ENCODE measurements around the gene DPH3. TPM values are rescaled to one million over a fixed set of nuclear protein-coding genes. Genes with fewer than 3 reads are reported as not detected.
A peak's percentile ranks its signal among the peaks of the same experiment; 100 is the strongest.

The DPH3 gene
- total RNA-seq, 1 donor from 2014 or later, result 29.8 TPM

DNA sequence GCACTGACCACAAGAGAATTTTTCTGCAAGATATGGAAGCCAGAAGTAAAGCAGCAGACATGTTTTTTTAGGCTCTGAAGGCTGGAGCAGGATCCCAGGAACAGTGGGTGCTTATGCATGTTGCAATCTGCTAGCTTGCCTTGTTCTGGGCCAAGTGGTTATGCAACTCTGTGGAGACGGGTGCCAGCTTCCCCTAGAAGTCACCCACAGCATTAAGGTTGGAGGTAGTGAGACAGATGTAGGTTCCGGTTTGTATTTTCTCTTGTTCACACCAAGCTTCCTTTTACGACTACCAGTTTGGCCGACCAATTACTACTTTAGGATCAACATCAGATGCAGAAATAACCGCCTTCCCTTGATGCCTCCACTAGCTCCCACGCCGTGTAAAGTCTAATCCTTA lies 11.1 kb downstream of the DPH3 start:
- peak overlapping the region; percentile 42 for H3K27ac ChIP-seq
- intact Hi-C loops (cut with DNase I), result no loop called here

DNA sequence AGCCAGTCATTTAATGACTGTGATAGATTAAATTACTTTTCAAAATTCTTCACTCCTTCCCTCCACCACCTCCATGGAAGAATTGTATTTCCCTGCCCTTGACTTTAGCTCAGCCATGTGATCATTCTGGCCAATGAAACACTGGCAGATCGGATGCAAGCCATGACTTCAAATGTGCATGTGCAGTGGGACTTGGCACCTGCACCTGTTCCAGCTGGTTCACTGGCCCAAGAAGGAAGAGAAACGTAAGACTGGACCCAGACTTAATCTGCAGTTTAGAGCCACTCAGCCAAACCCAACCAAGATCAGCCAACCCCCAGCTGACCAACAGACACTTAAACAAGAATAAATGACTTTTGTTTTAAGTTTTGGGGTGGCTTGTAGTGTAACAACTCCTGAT lies 11.8 kb downstream of the DPH3 start:
- intact Hi-C loops (cut with DNase I), result no loop called here

More for the DNA sequence above, 11.1 kb downstream of the DPH3 start:
- ATAC-seq, result peak; percentile 95
- H3K4me1 ChIP-seq, result peaks cover 15% of the 10 kb centered on the region
- peaks cover 8% of the 10 kb centered on the region for H3K36me3 ChIP-seq
- H3K9me3 ChIP-seq, result no peaks in the 10 kb centered on the region
- no peaks in the 10 kb centered on the region for H3K27me3 ChIP-seq
- peak; percentile 78 for DNase-seq
- TF ChIP-seq, protein P1, sequence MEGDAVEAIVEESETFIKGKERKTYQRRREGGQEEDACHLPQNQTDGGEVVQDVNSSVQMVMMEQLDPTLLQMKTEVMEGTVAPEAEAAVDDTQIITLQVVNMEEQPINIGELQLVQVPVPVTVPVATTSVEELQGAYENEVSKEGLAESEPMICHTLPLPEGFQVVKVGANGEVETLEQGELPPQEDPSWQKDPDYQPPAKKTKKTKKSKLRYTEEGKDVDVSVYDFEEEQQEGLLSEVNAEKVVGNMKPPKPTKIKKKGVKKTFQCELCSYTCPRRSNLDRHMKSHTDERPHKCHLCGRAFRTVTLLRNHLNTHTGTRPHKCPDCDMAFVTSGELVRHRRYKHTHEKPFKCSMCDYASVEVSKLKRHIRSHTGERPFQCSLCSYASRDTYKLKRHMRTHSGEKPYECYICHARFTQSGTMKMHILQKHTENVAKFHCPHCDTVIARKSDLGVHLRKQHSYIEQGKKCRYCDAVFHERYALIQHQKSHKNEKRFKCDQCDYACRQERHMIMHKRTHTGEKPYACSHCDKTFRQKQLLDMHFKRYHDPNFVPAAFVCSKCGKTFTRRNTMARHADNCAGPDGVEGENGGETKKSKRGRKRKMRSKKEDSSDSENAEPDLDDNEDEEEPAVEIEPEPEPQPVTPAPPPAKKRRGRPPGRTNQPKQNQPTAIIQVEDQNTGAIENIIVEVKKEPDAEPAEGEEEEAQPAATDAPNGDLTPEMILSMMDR (IDR thresholded peaks at IDR 0.05), result no peak
- no peak overlapping the region for H3K4me3 ChIP-seq

DNA sequence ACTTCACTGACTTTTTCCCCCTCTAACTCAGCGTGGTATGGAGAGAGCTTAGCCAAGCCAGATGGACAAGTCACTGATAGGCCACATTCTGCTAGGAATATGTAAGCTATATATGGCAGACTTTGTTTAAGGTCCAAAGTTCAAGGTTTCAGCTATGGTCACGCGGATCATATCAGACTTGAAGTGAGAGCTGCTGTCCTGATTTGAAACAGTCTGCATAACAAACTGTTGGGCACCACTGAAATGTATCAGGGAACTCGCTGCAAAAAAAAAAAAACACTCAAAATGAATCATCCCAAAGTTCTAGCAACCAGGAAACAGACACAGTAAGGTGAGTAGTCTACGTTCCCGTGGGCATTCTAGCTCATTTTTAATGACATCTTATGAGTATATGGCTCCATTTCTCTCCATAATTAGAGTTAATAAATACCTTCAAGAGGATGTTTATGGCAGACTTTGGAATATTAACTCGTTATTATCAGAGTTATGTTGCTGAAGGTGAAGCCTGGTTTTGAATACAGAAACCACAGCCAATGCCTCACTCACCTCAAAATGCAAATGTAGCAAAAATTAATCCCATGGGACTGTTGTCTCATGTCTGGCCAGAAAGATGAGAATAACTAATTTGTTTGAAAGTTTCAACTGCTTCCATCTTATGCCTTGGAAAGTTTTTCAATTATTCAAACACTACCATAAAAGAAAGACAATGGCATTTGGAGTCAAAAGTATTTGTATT lies 12.3 kb downstream of the DPH3 start:
- intact Hi-C loops (cut with DNase I), result no loop called here
- Histone ChIP-seq H3K27me3 (no peaks in the 10 kb centered on the region), H3K27ac (peak overlapping the region; percentile 42), H3K36me3 (peaks cover 5% of the 10 kb centered on the region), H3K4me3 (no peak overlapping the region), H3K4me1 (peaks cover 17% of the 10 kb centered on the region), H3K9me3 (no peaks in the 10 kb centered on the region)
- TF ChIP-seq, protein P1 (IDR thresholded peaks at IDR 0.05), result no peak
- no peak for DNase-seq
- ATAC-seq, result no peak

More for the DNA sequence above, 11.8 kb downstream of the DPH3 start:
- peak overlapping the region; percentile 42 for H3K27ac ChIP-seq
- H3K36me3 ChIP-seq, result peaks cover 5% of the 10 kb centered on the region
- H3K4me3 ChIP-seq, result no peak overlapping the region
- TF ChIP-seq, protein P1 (IDR thresholded peaks at IDR 0.05), result no peak
- peaks cover 15% of the 10 kb centered on the region for H3K4me1 ChIP-seq
- ATAC-seq, result no peak
- H3K27me3 ChIP-seq, result no peaks in the 10 kb centered on the region
- DNase-seq, result no peak
- no peaks in the 10 kb centered on the region for H3K9me3 ChIP-seq

DNA sequence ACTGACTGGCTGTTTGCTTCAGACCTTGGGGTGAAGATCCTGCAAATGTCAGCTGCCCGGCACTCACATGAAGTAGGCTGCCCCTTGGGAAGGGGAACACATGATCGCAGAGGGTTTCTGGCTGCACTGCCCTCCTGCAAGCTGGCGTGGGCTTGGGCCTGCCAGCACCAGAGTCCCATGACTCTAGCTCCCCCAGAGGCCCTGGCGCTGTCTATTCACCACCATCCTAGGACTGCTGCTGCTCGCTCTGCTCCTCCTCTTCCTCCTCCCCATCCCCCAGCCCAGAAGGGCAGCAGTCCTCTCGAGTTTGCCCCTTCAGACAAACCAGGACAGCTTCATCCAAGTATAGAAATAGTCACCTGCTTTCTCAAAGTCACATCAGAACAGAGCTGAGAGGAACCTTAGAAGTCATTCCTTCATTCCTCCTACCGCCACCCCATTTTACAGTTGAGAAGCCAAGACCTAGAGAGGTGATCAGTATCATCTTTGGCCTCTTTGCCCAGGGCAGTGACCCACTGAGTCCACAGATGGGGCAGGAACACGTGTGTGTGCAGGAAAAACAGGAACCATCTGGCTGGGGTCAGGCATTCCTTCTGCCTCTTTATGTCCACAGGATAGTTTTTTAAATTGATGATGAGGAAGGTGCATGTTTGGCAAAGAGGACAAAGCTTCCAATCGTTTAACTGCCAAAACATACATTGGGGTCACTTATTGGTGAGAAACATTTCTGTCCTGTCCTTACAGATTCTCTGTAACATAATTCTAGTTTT lies 13.2 kb downstream of the DPH3 start:
- peaks cover under 1% of the 10 kb centered on the region for H3K36me3 ChIP-seq
- H3K9me3 ChIP-seq, result no peaks in the 10 kb centered on the region
- H3K4me1 ChIP-seq, result peaks cover 20% of the 10 kb centered on the region
- H3K4me3 ChIP-seq, result no peak overlapping the region
- H3K27ac ChIP-seq, result no peak overlapping the region
- intact Hi-C loops (cut with DNase I), result no loop called here
- no peaks in the 10 kb centered on the region for H3K27me3 ChIP-seq
- TF ChIP-seq, protein P1 (IDR thresholded peaks at IDR 0.05), result no peak
- DNase-seq (no peak), ATAC-seq (no peak)

DNA sequence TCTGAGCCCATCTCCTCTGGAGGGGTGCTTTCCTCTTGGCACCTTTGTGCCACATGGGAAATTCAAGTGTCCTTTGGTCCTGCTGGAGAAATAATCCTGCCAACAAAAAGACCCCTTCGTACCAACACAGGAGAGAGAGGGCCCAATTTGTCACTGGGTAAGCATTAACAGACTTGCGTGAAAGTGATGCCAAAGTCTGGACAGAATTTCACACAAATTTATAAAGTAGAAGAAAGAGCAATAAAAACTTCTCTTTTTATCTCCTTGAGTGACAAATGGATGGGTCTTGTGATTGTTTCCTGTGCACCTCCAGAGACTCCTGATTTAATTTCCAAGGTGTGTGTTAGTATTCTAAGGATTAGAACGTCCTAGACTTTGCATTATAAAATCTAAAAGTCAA lies 14.9 kb downstream of the DPH3 start:
- TF ChIP-seq, protein P1 (IDR thresholded peaks at IDR 0.05), result no peak
- Histone ChIP-seq H3K36me3 (no peaks in the 10 kb centered on the region), H3K27ac (no peak overlapping the region), H3K27me3 (no peaks in the 10 kb centered on the region), H3K9me3 (no peaks in the 10 kb centered on the region), H3K4me1 (peaks cover 20% of the 10 kb centered on the region), H3K4me3 (no peak overlapping the region)
- no peak for DNase-seq
- ATAC-seq, result no peak
- intact Hi-C loops (cut with DNase I), result loop anchor here (5.0 kb wide), 1 partner anchor 198 kb away; no protein-coding TSS in a partner anchor

Data from upper lobe of right lung (tissue), 1 donor.